Measurements from ENCODE around the gene DEPDC1B.

The DEPDC1B gene

DNA sequence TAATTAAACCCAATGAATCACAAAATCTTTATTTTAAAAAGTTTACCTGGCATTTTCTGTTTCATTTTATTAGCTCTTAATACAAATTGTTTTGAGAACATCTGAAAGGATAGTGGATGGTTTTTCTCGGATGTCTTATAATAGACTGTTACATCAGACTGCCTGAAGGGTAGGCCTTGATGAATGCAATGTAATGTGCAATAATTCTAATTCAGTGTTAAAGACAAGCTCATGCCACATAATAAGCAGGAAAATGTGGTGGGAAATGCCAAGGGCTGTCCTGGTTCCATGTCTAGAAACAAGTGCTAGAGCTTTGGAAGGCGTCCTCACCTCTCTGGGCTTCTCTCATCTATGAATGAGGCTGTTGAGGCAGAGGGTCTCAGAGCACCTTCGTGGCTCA lies 148.1 kb downstream of the DEPDC1B start:
- in situ Hi-C loops (cut with HindIII; ENCODE audit: low pct_ligation_motif_present, low sequenced_read_pairs), result no loop called here
- no peaks in the 10 kb centered on the region for H3K36me3 ChIP-seq (replicated peaks)
- H3K27me3 ChIP-seq (replicated peaks), result no peaks in the 10 kb centered on the region
- no peak for DNase-seq
- TF ChIP-seq, protein P1, sequence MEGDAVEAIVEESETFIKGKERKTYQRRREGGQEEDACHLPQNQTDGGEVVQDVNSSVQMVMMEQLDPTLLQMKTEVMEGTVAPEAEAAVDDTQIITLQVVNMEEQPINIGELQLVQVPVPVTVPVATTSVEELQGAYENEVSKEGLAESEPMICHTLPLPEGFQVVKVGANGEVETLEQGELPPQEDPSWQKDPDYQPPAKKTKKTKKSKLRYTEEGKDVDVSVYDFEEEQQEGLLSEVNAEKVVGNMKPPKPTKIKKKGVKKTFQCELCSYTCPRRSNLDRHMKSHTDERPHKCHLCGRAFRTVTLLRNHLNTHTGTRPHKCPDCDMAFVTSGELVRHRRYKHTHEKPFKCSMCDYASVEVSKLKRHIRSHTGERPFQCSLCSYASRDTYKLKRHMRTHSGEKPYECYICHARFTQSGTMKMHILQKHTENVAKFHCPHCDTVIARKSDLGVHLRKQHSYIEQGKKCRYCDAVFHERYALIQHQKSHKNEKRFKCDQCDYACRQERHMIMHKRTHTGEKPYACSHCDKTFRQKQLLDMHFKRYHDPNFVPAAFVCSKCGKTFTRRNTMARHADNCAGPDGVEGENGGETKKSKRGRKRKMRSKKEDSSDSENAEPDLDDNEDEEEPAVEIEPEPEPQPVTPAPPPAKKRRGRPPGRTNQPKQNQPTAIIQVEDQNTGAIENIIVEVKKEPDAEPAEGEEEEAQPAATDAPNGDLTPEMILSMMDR (IDR thresholded peaks at IDR 0.05; ENCODE audit: low read depth, low read length, missing control alignments), result no peak
- no peak overlapping the region for H3K27ac ChIP-seq
- no peak overlapping the region for H3K4me3 ChIP-seq (ENCODE audit: low read depth, low read length)

DNA sequence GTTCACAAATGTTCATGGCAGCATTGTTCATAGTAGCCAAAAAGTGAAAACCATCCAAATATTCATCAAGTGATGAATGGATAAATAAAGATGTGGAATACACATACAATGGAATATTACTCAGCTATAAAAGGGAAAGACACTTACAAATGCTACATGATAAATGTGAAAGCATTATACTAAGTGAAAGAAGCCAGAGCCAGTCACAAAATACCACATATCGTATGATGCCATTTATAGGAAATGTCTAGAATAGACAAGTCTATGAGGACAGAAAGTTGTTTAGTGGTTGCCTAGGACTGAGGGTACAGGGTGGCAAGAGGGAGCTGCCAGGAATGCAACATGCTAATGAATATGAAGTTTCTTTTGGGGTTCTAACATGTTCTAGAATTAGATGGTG lies 148.7 kb downstream of the DEPDC1B start:
- DNase-seq, result no peak
- Histone ChIP-seq H3K27me3 (replicated peaks) (no peaks in the 10 kb centered on the region), H3K36me3 (replicated peaks) (no peaks in the 10 kb centered on the region), H3K27ac (no peak overlapping the region), H3K4me3 (ENCODE audit: low read depth, low read length) (no peak overlapping the region)
- TF ChIP-seq, protein P1 (IDR thresholded peaks at IDR 0.05; ENCODE audit: low read depth, low read length, missing control alignments), result no peak
- in situ Hi-C loops (cut with HindIII; ENCODE audit: low pct_ligation_motif_present, low sequenced_read_pairs), result no loop called here

DNA sequence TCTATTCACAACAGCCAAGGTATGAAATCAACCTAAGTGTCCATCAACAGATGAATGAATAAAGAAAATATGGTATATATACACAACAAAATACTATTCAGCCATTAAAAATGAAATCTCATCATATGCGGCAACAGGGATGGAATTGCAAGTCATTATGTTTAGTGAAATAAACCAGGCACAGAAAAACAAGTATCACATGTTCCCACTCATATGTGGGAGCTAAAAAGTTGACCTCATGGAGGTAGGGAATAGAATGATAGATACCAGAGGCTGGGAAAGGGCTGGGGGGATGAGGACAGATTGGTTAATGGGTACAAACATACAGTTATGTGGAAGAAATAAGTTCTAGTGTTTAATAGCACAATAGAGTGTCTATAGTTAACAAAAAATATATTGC lies 149.7 kb downstream of the DEPDC1B start:
- Histone ChIP-seq H3K27me3 (replicated peaks) (no peaks in the 10 kb centered on the region), H3K4me3 (ENCODE audit: low read depth, low read length) (no peak overlapping the region), H3K27ac (no peak overlapping the region), H3K36me3 (replicated peaks) (no peaks in the 10 kb centered on the region)
- in situ Hi-C loops (cut with HindIII; ENCODE audit: low pct_ligation_motif_present, low sequenced_read_pairs), result no loop called here
- TF ChIP-seq, protein P1 (IDR thresholded peaks at IDR 0.05; ENCODE audit: low read depth, low read length, missing control alignments), result no peak
- no peak for DNase-seq

DNA sequence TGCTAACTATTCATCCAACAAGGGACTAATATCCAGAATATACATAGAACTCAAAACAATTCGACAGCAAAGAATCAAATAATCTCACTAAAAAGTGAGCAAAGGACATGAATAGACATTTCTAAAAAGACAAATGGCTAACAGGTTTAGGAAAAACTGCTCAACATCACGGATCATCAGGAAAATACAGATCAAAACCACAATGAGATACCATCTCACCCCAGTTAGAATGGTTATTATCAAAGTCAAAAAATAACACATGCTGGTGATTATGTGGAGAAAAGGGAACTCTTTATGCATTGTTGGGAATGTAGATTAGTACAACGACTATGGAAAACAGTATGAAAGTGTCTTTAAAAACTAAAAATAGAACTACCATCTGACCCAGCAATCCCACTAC lies 150.1 kb downstream of the DEPDC1B start:
- H3K4me3 ChIP-seq (ENCODE audit: low read depth, low read length), result no peak overlapping the region
- no peaks in the 10 kb centered on the region for H3K36me3 ChIP-seq (replicated peaks)
- no peaks in the 10 kb centered on the region for H3K27me3 ChIP-seq (replicated peaks)
- in situ Hi-C loops (cut with HindIII; ENCODE audit: low pct_ligation_motif_present, low sequenced_read_pairs), result no loop called here
- TF ChIP-seq, protein P1 (IDR thresholded peaks at IDR 0.05; ENCODE audit: low read depth, low read length, missing control alignments), result no peak
- DNase-seq, result no peak
- H3K27ac ChIP-seq, result no peak overlapping the region
